RCC 7860 (cell line): ENCODE results near the gene MYH13.

Experiments used
- DNase-seq: peaks from one replicate; pipeline ENCODE4 v3.0.0-alpha.2; 2015; ENCODE audit warnings: low spot score
- FAIRE-seq: peaks from 2 replicates; lab custom pipeline; 2012; peaks lifted over from hg19 to GRCh38; lab: Jason Lieb, UNC

MYH13 gene

DNA sequence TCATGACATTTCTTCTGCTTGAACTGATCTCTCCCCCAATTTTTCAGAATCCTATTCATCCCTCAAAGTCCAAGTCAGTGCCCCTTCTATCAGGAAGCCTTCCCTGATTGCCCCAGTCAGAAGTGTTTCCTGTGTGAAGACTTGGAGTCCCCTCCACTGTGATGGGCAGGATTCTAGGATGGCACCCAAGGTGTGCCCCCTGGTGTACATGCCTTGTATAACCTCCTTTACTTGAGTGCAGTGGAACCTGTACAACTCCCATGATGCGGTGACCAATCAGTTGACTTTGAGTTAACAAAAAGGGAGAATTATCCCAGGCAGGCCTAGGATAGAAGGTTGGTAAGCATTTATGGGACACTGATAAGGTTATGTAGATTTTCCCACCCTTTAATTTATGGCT, 23.4 kb downstream of the MYH13 start:
- no peak for FAIRE-seq
- no peak for DNase-seq

GRCh38 chr17:10344816-10345215, 28.0 kb downstream of the MYH13 start:
- FAIRE-seq (no peak), DNase-seq (no peak)

DNA sequence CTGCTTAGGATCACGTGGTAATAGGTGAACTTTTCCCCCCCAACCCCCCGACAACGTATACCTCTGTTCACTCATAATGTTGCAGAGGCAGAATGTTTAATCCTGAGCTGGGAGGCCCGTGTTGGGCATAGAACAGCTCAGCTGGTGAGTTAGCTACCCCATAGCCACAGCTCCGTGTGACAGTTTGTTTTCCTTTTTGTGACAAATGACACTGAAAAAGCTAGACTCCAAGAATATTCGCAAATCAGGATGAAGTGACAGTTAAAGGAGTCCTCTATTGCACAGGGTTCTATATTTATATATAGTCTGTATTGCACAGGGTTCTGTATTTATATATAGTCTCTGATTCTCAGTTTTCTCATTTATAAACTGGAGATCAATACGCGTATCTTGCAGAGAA, 33.8 kb downstream of the MYH13 start:
- FAIRE-seq (no peak), DNase-seq (no peak)

- DNase-seq (no peak), FAIRE-seq (no peak)
These were observed 34.8 kb downstream of the MYH13 start for GRCh38 chr17:10337976-10338375.

DNA sequence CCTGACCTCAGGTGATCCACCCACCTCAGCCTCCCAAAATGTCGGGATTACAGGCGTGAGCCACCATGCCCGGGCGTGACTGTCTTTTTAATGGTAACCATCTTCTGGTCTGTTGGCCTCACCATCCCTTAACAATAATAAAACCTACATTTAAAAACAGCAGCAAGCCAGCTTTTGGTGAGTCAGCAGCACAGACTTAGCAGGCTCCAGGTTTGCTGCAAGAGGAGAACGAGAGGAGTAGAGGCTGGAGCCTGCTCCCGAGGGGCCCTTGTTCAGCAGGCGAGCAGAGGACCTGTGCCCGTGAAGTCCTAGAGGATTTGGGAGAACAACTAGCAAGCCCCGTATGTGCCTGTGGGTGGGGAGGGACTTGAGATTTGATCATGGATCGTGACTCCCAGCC, 35.7 kb downstream of the MYH13 start:
- no peak for DNase-seq
- FAIRE-seq = no peak

GRCh38 chr17:10336393-10336792, 36.4 kb downstream of the MYH13 start:
- DNase-seq (no peak), FAIRE-seq (no peak)

DNA sequence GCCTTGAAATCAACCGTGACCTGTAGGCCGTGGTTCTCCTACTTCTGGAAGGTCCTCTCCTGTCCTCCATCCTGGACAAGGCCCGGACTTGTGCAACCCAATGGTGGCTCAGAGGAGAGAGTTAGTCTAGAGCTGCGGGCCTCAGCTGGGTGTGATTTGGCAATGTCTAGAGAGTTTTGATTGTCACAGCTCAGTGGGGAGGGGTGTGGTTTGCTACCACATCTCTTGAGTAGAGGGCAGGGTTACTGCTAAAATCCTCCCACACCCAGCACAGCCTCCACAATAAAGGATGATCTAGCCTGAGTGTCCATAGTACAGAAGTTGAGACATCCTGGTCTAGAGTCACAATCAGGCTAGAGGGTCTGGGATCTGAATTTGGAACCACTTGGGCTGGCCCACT, 40.3 kb downstream of the MYH13 start:
- no peak for FAIRE-seq
- DNase-seq = no peak

GRCh38 chr17:10328971-10329923, 43.6 kb downstream of the MYH13 start:
- FAIRE-seq = no peak
- DNase-seq = no peak

DNA sequence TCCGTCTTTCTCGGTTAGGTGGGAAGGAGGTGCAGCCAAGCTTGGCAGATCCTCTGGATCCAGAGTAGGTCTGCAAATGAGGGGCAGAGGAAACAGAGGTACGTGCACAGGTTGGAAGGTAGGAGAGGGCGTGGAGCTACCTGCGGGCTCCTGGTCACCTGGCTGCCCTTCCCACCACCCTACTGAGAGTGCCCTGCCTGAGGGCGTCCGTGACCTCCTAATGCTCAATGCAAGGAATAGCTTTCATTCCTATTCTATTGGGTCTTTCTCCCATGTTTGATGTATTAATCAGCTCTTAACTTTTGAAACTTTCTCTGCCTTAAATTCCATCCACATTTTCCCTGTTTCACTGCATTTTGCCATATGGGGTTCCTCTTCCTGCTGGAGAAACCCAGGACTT, 44.6 kb downstream of the MYH13 start:
- DNase-seq (no peak), FAIRE-seq (no peak)

DNA sequence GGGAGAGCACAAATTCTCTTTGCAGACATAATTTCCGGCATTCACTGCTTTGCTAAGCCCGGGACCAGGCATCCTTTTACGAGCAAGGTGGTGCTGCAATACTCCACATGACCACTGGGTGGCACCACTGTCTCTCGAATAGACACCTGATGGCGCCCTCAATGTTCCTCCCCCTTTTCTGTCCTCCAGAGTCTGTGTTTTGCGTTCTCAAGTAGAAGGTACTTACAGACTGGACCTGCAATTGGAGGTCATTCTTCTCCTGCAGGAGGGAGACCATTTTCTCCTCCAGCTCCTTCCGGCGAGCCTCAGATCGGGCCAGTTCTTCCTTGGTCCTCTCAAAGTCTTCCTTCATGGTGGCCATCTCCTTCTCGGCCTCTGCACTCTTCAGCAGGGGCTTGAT, 45.2 kb downstream of the MYH13 start:
- FAIRE-seq = no peak
- DNase-seq = peak; percentile 45

DNA sequence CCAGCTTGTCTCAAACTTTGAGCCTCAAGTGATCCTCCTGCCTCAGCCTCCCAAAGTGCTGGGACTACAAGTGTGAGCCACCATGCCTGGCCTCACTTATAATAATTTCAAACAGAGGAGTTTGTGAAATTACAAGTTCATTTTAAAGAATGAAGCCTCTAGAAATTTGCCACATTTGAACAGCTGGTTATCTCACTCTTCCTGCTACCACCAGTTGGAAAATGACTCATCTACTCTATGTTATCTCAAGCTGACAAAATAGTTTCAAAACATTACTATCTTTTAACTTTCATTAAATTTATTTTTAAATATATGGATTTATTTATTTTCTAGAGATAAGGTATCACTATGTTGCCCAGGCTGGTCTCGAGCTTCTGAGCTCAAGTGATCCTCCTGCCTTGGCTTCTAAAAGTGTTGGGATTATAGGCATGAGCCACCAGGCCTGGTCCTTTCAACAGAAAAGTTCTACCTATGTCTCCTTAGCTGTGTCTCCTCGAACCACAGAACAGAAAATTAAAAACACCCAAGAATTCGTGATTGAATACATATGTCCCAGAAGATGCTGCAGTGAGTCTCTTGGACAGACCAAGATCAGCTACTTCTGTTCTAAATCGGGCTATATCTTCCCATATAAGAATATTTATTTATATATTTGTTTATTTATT, 47.6 kb downstream of the MYH13 start:
- FAIRE-seq (no peak), DNase-seq (no peak)

GRCh38 chr17:10323812-10324610, 48.8 kb downstream of the MYH13 start:
- FAIRE-seq (no peak), DNase-seq (no peak)

- DNase-seq (no peak), FAIRE-seq (no peak)
These were observed 54.3 kb downstream of the MYH13 start for GRCh38 chr17:10318535-10318934.

GRCh38 chr17:10317543-10317834, 55.3 kb downstream of the MYH13 start:
- DNase-seq (no peak), FAIRE-seq (no peak)

GRCh38 chr17:10316801-10317542, 55.8 kb downstream of the MYH13 start:
- FAIRE-seq = no peak

DNA sequence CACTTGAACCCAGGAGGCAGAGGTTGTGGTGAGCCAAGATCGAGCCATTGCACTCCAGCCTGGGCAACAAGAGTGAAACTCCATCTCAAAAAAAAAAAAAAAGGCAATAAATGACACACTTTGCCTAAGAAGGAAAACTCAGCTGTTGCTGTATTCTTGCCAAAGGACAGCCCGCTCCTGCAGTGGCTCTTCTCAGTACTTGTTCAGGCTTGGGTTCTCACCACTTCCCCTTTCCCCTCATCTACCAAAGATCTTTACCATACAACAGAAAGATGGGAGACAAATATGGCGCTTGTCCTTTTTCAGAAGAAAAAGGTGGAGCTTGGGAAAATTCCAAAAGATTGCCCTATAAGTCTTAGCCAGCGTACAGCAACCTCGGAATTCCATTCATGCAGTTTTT, 58.5 kb downstream of the MYH13 start:
- DNase-seq (no peak), FAIRE-seq (no peak)

More at GRCh38 chr17:10316801-10317542, 55.8 kb downstream of the MYH13 start:
- no peak for DNase-seq

DNA sequence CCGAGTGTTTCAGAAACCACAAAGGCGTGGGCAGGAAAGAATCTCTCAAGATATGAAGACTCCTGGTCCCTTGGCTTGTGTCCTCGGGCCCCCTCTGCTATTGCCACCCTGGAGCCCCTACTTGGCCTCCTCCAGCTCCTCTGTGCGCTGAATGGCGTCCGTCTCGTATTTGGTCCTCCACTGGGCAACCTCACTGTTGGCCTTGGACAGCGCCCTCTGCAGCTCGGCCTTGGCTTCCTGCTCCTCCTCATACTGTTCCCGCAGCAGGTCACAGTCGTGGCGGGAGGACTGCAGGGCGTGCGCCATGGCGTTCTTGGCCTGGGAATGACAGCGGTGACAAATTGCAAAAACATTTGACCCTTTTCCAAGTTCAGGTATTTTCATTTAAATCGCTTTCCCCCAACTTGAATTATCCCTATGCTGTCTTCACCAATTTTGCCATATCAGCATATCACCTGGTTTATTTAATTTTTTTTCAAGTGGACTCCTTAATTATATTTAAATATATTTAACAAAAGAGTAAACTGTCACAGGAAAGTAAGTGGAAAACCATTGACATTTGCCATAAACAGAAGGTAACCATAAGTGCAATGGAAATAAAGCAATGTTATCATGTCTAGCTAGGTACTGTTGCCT, 59.7 kb downstream of the MYH13 start:
- DNase-seq = no peak
- no peak for FAIRE-seq

DNA sequence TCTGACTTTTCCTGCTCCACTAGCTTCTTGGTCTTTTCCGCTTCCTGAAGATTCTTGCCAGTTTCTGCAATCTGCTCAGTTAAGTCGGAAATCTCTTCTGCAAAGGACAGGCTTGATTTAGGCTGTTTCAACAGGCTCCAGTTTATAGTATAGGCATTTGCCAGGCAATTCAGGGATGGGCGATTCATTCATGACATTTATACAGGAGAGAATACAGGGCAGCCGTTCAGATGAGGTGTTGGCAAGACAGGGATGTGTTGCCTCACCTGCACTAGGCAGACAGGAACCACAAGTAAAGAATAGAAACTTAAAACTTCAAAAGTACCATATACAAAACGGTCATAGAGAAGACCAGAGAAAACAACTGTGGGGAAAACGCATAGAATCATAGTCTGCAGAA, 61.7 kb downstream of the MYH13 start:
- FAIRE-seq (no peak), DNase-seq (no peak)

DNA sequence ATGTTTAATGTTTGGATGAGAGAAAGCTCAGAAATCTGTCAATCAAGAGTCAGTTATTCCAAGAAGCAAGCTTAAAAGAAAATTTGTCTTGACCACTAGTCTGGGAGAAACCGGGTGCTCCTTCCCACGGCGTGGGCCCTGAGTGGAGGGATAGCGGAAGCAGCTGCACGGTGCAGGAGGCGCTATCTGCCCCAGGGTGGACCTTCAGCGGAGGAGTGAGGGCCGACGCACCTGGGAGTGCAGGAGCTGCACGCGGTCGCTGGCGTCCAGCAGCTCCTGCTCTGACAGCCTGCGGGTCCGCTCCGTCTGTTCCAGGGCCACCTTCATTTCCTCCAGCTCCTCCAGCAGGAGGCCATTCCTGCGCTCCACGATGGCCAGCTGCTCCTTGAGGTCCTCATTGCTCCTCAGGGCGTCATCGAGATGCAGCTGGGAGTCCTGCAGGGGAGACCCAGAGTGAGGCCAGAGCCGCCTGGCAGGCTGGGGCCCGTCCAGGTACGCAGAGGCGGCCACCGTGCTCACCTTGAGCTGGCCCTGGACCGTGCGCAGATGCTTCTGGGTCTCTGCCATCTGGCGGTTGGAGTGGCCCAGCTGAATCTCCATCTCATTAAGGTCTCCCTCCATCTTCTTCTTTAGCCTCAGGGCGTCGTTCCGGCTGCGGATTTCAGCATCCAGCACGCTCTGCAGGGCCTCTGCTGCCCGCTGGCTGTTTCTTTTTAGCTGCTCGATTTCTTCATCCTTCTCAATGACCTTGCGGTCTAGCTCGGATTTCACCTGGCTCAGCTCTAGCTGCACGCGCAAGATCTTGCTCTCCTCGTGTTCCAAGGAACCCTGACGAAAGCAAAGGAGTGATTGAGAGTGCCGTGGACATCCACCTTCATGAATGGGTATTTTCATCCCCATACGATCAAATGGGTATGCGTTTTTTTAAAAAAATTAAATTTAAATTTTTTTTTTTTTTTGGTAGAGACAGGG, 63.5 kb downstream of the MYH13 start:
- no peak for FAIRE-seq

More for the DNA sequence above, 63.5 kb downstream of the MYH13 start:
- DNase-seq = no peak
